Gastroesophageal sphincter (tissue), 3 donors: ENCODE data around the gene EIF1.

ENCODE experiments used
- EP300 ChIP-seq: sonication (generic); formaldehyde crosslinking; IDR thresholded peaks from one replicate; pipeline ENCODE4 v1.6.1; 2017; ENCODE audit warnings: antibody characterized with exemption, mild to moderate bottlenecking
- POLR2A ChIP-seq, 2 donors: fragments of 450-650 bp; IDR thresholded peaks; one replicate each; pipeline ENCODE4 v1.6.1; 2017; ENCODE audit warnings: antibody characterized with exemption in 2 of 2, mild to moderate bottlenecking in 2 of 2, moderate library complexity in 1 of 2
- TF ChIP-seq, protein P1 (sequence below), 4 experiments: fragments of 200-600 bp in 2 of 4; fragments of 450-650 bp in 2 of 4; sonication (generic) in 1 of 4; IDR thresholded peaks; one replicate each; pipeline ENCODE4 v1.5.1; 2017 to 2019; ENCODE audit warnings: antibody characterized with exemption in 4 of 4, mild to moderate bottlenecking in 2 of 4, moderate library complexity in 2 of 4

GRCh38 chr17:41711669-41712400 is 23.1 kb downstream of the EIF1 start, which contains the start of gene GAST:
- TF ChIP-seq, protein P1, sequence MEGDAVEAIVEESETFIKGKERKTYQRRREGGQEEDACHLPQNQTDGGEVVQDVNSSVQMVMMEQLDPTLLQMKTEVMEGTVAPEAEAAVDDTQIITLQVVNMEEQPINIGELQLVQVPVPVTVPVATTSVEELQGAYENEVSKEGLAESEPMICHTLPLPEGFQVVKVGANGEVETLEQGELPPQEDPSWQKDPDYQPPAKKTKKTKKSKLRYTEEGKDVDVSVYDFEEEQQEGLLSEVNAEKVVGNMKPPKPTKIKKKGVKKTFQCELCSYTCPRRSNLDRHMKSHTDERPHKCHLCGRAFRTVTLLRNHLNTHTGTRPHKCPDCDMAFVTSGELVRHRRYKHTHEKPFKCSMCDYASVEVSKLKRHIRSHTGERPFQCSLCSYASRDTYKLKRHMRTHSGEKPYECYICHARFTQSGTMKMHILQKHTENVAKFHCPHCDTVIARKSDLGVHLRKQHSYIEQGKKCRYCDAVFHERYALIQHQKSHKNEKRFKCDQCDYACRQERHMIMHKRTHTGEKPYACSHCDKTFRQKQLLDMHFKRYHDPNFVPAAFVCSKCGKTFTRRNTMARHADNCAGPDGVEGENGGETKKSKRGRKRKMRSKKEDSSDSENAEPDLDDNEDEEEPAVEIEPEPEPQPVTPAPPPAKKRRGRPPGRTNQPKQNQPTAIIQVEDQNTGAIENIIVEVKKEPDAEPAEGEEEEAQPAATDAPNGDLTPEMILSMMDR (IDR thresholded peaks at IDR 0.05), result no peak
- TF ChIP-seq EP300 (no peak), POLR2A (IDR thresholded peaks at IDR 0.05) (no peak)
